HL-60 (cell line): ENCODE data around the gene TACC2.

Source experiments
- CTCF ChIP-seq: IDR thresholded peaks from one replicate; pipeline ENCODE4 v1.5.1; 2011; ENCODE audit warnings: low read length, control low read depth, inconsistent platforms; ENCODE audit not compliant: insufficient read depth
- POLR2AphosphoS5 ChIP-seq: IDR thresholded peaks from 2 replicates; pipeline ENCODE4 v1.6.1; 2012; ENCODE audit warnings: low read depth
- TF ChIP-seq, protein P1 (sequence below): IDR thresholded peaks from 2 replicates; pipeline ENCODE4 v1.6.1; 2012; ENCODE audit warnings: low read depth; ENCODE audit not compliant: insufficient replicate concordance

DNA sequence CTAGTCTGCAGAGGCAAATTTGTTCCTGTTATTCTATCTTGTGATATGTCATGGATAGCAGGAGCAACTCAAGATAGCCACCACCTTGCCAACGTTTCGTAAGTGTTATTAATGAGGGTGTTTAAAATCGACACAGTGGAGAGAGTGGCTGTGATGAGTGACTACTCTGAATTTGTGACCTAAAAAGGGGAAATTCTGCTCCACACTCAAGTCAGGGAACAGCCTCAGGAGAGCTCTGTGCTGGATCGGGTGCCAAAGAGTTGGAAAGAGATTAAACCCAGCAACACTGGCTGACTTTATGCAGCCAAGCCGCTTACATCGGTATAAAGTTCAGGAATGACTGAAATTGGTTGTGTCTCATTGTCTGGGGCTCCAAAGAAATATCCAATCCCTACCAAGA lies 9.5 kb downstream of the TACC2 start:
- TF ChIP-seq CTCF (no peak), POLR2AphosphoS5 (no peak)
- TF ChIP-seq, protein P1, sequence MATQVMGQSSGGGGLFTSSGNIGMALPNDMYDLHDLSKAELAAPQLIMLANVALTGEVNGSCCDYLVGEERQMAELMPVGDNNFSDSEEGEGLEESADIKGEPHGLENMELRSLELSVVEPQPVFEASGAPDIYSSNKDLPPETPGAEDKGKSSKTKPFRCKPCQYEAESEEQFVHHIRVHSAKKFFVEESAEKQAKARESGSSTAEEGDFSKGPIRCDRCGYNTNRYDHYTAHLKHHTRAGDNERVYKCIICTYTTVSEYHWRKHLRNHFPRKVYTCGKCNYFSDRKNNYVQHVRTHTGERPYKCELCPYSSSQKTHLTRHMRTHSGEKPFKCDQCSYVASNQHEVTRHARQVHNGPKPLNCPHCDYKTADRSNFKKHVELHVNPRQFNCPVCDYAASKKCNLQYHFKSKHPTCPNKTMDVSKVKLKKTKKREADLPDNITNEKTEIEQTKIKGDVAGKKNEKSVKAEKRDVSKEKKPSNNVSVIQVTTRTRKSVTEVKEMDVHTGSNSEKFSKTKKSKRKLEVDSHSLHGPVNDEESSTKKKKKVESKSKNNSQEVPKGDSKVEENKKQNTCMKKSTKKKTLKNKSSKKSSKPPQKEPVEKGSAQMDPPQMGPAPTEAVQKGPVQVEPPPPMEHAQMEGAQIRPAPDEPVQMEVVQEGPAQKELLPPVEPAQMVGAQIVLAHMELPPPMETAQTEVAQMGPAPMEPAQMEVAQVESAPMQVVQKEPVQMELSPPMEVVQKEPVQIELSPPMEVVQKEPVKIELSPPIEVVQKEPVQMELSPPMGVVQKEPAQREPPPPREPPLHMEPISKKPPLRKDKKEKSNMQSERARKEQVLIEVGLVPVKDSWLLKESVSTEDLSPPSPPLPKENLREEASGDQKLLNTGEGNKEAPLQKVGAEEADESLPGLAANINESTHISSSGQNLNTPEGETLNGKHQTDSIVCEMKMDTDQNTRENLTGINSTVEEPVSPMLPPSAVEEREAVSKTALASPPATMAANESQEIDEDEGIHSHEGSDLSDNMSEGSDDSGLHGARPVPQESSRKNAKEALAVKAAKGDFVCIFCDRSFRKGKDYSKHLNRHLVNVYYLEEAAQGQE = no peak
